Femur (tissue), 1 donor: ENCODE data around the gene PSMD8.
"Not testable (repeated sequence)": the region's sequence is repeated elsewhere in the genome, so short reads cannot be mapped to it uniquely, and the experiment has no call there.

ENCODE experiments used
- DNase-seq: peaks from one replicate; pipeline ENCODE4 v3.0.0-alpha.2; 2017

Gene PSMD8

DNA sequence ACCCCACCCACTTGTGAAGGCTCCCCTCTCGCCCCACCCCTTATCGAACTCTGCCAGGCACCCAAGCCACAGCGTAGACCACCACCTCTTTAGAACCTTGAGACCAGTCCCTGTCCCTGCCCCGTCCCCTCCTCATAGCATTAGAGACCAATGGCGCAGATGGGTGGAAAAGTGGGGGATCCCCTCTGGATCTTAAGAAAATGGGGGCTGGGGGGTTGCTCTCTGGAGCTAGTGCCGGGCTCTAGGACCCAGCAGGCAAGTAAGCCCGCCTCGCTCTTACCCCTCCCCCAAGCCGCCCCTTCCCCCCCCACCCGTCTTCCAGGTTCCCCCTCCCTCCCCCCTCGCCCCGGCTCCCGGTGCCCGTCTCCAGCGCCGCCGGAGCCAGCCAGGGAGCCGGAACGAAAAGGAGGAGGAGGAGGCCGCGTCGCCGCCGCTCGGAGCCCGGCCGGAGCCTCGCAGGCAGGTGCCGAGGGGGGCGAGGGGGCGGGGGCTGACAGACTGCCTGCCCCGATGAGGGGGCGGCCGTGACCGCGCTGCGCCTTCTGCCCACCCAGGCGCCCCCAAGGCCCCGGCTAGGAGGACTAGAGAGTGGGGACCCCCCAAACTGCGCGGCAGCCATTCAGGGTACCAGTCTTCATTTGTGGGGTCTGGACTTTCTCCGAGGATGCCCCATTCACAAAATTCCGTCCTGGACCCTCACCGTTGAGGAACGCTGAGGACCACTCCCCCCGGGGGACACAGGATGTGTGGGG lies 14.2 kb downstream of the PSMD8 start, which contains the start of gene SPRED3:
TSS of gene SPRED3 (plus strand) at position 349 of the 752 bp plus-strand sequence. CDS start 1,606 bp downstream, outside the sequence.
- peak; percentile 46 for DNase-seq

DNA sequence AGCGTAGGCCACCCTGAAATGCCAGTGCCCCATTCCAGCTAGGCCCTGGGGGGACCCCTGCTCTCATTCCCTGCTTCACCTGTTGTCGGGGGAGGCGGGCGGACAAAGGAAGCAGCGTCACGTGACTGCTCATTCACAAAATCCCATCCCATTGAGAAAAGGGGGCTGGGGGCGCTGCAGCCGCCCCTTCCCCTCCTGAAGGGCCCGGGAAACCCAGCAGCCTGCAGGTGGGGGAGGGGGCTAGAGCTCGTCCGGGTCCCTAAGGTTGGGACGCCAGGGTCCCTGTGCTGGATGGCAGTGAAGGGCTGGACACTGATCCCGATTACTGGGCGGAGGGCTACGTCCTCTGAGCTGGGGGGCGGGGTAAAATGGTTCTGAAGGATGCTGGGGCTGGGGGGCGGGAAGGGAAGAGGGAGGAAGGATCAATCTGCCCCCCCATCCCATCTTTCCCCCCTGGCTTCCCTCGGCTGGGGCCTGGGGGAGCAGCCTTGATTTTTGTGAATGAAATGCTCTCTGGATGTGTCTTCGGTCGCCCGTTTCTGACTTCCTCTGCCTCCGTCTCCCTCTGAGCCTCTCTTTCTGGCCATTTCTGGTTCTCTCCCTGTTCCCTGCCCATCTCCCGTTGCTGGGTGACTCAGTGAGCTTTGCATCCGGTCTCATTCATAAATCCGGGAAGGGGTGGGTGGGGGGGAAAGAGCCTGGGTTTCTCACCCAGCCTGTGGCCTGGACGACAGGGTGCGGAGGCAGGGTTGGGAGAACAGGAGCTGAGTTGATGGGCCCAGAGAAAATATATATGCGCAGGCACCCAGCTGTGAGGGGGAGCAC lies 14.9 kb downstream of the PSMD8 start:
- DNase-seq = peak; percentile 40

DNA sequence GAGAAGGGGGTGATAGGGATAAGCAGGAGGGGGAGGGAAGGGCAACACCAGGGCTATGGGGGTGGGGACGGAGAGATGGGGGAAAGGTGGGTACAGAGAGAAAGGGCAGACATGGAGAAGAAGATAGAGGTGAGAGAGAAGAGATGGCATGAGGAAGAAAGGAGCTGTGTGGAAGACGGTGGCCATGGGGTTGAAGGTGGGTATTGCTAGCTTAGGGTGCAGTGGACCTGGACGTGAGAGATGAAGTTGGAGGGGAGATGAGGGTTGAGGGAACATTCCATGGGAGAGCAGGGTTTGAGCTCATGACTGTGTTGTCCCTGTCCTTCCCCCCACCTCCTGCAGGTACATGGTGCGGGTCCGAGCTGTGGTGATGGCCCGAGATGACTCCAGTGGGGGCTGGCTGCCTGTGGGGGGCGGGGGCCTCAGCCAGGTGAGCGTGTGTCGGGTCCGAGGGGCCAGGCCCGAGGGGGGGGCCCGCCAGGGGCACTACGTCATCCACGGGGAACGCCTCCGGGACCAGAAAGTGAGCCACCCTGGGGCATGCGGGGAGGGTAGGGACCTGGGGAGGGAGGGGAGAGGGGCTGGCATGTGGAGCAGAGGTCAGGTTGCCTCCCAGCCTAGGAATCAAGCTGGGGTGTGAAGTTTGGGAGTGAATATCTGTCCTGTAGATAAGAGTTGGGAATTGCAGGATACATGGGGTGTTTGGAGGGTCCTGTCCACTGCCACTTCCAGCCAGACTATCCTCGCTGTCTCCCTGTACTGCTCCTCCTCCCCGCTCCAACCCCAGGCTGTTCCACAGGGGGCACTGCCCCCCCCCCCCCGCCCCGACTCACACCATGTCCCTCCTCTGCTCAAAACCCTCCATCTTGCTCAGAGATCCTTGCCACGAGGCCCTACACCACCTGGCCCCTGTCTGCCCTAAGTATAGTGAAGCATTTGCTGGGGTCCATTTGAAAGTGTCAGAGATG lies 15.9 kb downstream of the PSMD8 start:
- no peak for DNase-seq

DNA sequence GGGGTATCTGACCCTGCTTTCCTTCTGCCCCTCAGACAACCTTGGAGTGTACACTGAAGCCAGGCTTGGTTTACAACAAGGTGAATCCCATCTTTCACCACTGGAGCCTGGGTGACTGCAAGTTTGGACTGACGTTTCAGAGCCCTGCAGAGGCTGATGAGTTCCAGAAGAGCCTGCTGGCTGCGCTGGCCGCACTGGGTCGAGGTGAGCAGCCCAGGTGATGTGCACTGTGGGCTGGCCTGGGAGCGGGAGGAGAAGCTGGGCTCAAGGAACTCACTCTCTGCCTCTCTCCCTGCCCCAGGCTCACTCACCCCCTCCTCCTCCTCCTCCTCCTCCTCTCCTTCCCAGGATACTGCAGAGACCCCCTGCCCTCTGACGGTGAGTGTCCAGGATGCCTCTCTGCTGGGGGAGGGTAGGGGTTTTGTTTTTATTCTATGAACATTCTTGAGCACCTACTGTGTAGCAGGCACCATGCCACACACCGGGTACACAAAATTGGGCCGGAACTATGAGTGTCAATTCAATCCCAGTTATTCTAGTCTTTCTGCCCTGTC lies 17.6 kb downstream of the PSMD8 start:
- no peak for DNase-seq

DNA sequence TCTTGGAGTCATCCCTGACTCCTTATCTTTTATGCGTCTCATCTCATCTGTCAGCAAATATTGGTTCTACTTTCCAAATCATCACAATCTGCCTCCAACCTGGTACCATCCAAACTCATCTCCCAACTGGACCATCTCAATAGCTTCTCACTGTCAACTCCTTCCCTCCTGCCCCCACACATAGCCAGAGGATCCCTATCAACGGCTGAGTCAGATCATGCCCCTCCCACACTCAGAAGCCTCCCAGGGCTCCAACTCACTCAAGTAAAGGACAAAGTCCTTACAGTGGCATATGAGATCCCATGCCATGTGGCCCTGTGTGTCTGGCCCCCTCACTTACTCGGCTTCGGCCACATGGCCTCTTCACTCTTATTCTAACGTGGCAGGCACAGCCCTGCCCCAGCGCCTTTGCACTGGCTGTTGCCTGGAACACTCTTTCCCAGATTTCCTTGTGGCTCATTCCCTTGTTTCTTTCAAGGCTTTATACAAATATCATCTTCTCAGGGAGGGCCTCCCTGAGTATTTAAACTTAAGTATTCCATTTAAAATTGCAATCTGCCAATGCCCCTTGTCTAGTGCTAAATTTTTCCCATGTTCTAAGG lies 18.4 kb downstream of the PSMD8 start:
- DNase-seq = no peak

DNA sequence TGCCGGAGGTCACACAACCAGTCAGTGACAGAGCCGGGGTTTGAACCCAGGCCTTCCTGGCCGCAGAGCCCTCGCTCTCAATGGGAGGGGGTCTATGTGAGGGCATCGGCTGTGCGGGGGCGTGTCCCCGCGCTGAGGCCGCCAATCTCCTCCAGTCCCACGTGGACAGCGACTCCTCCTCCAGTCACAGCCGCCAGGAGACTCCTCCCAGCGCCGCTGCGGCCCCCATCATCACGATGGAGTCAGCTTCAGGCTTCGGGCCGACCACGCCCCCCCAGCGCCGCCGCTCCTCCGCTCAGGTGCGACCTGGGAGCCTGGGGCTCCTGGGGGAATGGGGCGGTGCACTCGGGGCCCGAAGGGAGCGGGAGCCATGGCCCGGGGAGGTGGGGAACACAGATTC lies 20.1 kb downstream of the PSMD8 start:
- DNase-seq = no peak

DNA sequence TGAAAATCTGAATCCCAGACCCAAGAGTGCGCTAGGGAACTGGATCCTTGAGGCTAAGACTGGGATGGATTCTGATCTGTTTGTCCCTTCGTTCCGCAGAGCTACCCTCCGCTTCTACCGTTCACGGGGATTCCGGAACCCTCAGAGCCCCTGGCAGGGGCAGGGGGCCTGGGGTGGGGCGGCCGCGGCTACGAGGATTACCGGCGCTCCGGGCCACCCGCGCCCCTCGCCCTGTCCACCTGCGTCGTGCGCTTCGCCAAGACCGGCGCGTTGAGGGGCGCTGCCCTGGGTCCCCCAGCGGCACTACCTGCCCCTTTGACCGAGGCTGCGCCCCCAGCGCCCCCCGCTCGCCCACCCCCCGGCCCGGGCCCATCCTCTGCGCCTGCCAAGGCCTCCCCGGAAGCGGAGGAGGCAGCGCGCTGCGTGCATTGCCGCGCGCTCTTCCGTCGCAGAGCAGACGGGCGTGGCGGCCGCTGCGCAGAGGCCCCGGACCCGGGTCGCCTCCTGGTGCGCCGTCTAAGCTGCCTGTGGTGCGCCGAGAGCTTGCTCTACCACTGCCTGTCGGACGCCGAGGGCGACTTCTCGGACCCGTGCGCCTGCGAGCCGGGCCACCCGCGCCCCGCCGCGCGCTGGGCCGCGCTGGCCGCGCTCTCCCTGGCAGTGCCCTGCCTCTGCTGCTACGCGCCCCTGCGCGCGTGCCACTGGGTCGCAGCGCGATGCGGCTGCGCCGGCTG lies 21.2 kb downstream of the PSMD8 start:
- DNase-seq = no peak

DNA sequence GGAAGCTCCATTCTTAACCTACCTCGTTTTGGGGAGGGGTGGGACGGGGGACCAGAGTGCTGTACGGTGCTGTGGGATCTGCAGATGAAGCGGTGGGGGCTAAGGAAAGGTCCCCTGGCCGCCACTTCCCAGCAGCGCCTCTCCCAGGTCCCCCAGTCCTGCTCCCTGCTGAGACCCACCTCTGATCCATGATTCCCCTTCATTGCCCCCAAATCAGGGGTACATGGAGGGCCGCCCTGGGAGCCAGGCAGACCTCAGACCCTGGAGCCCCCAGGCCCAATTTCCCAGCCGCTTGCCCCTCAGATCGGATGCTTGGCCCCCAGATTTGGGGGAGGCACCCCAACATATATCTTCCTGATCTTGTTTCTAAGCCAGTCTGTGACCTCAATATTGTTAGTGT lies 24.7 kb downstream of the PSMD8 start:
- no peak for DNase-seq

DNA sequence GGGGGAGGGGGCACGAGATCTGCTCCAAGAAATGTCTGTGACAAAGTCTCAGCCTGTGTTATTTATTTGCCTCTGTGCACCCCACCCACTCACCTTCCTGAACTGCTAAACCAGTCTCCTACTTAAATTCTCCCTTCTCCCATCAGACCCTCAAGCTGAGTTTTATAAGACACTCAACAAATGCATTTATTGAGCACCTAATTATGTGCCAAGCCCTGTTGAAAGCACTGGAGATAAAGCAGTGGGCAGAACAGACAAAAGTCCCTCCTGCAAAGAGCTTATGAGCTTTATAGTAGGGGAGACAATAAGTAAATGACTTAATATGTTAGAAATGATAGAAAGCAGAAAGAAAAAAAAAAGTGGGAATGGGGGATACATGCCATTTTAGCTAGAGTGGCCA lies 25.2 kb downstream of the PSMD8 start:
- DNase-seq = no peak

DNA sequence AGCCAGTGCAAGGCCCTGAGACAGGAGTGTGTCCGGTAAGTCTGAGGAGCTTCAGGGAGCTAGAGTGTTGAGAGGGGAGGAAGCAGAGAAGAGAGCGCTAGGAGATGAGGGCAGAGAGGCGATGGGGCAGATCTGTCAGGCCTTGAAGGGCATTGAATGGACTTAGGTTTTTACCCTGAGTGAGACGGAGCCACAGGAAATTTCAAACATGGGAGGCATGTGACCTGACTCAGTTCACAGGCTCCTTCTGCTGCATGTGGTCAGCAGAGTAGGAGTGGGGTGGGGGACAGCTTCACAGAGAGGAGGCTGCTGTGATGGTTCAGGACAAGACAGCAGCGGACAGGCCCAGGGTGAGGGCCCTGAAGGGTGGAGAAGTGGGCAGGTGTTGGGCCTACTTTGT lies 26.0 kb downstream of the PSMD8 start:
- no peak for DNase-seq

DNA sequence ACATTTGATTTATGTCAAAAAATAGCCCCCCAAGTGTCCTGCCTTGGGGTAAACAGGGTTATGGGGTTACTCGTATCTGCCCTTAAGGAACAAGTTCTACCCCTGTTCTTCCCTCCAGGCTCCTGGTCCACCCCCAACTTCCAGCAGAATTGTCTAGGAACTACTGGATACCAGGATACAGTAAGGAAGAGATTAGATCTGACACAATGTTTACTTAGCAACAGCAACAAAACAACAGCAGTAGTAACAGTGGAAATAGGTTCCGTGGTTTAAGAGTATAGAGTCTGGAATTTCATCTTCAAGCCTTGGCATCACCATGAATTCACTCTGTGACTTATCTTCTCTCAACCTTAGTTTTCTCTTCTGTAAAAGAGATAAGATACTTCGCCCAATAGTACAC lies 26.8 kb downstream of the PSMD8 start:
- DNase-seq = no peak

DNA sequence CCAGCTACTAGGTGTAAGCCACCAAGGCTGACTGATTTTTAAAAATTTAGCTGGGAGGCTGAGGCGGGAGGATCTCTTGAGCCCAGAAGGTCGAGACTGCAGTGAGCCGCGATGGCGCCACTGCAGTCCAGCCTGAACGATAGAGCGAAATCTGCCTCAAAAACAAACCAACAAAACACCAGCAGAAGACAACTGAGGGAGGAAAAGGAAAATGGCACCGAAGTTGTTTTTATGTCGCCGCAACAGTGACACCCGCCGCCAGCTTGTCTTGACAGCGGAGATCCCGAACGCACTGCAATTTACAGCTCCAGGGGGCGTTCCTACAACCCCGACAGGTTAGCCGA lies 28.2 kb downstream of the PSMD8 start:
- no peak for DNase-seq

DNA sequence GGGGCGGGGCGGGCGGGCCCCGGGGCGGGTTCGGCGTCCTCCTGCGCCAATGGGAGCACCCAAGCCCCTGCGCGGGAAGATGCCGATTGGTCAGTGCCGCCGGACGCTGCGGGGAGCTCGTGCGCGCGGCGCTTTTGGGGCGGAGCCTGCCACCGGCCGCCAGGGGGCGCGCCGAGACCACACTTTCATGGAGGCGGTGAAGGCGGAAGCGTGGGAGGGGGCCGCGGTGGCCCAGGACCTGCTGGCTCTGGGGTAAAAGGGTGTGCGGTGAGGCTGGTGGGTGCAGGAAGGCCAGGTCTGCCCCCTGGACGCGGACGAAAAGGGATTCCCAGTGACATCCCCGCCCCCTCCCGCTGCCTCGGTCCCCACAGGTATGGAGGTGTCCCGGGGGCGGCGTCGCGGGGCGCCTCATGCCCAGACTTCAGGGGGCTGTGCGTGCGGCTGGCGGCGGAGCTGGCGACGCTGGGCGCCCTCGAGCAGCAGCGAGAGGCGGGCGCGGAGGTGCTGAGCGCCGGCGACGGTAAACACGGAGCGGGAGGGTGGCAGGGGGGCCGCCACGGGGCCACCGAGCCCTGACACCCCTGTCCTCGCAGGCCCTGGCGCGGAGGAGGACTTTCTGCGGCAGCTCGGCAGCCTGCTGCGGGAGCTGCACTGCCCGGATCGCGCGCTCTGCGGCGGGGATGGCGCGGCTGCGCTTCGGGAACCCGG lies 28.8 kb downstream of the PSMD8 start, which contains the start of gene FAM98C:
TSS of gene FAM98C (plus strand) at position 127 of the 708 bp plus-strand sequence. CDS start at position 188, 61 bp downstream.
- peak; percentile 99 for DNase-seq

DNA sequence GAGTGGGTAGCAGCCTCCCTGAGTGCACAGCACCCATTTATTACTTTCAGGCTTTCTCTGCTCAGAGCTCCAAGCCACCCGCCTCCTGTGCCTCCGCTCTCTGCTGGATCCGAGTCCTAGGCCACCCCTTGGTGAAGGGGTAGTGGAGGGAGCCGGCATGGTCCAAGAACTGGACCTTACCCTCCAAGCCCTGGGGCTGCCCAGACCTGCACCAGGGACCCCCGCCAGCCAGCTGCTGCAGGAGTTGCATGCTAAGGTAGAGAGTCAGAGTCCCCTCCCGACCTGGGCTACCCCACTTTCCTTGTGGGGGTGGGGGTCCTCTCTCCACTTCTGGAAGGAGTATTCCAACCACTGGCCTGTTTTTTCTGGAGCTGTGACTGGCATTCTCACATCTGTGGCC lies 30.5 kb downstream of the PSMD8 start:
- DNase-seq = no peak

DNA sequence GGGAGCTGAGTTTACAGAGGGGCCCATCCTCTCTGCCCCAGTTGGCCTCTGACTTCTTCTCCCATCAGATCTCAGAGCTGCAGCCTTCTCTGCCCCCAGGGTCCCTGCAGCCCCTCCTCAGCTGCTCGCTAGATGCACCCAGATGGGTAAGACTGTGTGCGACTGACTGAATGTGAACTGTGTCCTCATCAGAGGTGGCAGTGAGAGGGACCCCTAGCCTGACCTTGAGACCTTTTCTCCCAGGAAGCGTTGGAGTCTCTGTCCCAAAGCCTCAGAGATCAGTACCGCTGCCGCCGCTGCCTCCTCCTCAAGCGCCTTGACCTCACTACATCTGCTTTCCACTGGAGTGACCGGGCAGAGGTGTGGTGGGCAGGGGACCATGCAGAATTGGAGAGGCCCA lies 30.9 kb downstream of the PSMD8 start:
- no peak for DNase-seq

DNA sequence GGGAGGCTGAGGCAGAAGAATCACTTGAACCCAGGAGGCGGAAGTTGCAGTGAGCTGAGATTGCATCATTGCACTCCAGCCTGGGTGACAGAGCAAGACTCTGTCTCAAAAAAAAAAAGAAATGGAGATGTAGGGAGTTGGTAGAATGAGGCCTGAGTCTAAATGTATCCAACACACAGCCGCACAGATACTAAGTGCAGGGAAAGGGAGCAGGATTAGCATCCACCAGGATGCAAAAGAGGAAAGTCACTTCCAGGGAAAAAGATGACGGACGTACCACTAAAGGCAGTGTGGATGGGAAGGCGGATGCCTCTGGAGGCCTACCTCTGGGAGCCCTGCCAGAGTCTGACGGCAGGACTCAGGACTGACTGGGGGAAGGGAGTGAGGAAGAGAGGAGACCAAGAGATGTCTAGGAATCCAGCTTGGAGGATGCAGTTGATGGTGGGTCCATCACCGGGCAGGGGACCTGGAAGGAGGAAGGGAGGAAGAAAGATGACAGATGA lies 35.3 kb downstream of the PSMD8 start:
- peak; percentile 74 for DNase-seq

DNA sequence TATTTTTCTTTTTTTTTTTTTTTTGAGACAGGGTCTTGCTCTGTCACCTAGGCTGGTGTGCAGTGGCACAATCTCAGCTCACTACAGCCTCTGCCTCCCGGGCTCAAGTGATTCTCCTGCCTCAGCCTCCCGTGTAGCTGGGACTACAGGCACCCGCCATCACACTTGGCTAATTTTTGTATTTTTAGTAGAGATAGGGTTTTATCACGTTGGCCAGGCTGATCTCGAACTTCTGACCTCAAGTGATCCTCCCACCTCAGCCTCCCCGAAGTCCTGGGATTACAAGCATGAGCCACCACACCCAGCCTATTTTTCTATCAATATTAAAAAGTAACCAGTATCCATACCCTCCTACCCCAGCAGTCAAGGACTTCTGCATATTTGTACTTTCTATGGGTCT lies 36.0 kb downstream of the PSMD8 start:
- not testable (repeated sequence) for DNase-seq

DNA sequence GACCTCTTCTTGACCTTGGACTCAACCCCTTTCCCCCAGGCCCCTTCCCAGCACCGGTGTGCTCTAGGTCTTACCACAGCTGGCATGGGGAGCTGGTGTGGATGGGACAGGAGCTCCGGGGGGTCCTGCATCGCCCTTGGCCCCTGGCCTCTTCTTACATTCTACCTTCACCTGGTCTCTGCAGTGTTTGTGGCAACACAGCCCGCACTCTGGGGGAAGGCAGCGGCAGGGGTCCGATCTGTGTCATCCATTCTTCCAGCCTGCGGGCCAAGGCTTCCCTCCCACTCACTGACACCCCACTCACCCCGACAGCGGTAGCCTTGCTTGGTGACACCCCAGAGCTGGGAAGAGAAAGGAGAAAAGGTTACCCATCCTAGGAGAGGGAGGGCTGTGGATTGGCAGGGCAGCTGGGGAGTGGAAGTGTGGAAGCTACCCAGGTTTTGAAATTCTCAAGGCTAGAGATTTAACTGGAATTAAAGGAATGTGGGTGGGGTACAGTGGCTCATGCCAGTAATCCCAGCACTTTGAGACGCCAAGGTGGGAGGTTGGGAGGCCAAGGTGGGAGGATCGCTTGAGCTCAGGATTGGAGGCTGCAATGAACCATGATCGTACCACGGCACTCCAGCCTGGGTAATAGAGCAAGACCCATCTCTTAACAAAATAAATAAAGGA lies 36.8 kb downstream of the PSMD8 start:
- no peak for DNase-seq

DNA sequence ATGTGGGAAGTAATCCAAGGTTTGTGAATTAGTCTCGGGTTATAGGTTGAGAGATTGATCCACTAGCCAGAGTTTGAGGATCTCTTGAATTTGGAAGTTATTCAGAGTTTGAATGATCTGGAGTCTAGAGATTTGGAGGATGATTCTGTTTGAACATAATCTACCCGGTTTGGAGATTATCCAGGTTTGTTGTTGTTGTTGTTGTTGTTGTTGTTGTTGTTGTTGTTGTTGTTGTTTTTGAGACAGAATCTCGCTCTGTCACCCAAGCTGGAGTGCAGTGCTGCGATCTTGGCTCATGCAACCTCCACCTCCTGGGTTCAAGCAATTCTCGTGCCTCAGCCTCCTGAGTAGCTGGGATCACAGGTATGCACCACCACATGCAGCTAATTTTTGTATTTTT lies 37.5 kb downstream of the PSMD8 start:
- DNase-seq = not testable (repeated sequence)

DNA sequence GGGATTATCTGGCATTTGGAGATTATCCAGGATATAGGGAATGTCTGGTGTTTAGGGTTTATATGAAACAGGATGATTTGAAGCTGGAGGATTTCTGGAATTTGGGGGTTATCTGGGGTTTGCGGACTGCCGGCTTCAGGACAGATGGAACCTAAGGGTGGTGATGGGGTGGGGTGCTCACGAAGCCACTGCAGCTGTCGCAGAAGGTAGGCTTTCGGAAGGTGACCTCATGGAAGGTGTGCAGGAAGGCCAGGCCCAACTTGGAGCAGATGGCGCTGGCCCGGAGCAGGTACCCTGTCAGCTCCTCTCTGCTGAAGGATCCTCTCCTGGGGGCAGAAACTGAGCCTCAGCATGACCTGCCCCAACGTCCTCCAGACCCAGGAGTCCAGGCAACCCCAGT lies 38.1 kb downstream of the PSMD8 start:
- no peak for DNase-seq
